GM20431 (cell line): ENCODE data around the gene MAVS.
"Not testable (repeated sequence)": the region's sequence is repeated elsewhere in the genome, so short reads cannot be mapped to it uniquely, and the experiment has no call there.

Source experiments
- in situ Hi-C: fragments of 300-500 bp; cut with MseI, MboI; formaldehyde crosslinking; loops from one replicate; pipeline ENCODE4 v1.15.0; 2020; ENCODE audit warnings: low sequenced_read_pairs; ENCODE audit not compliant: unreplicated experiment

Gene MAVS

GRCh38 chr20:3813848-3814581 is 32.6 kb upstream of the MAVS start:
- in situ Hi-C loops: no loop called here

GRCh38 chr20:3814928-3815495 is 31.6 kb upstream of the MAVS start:
- in situ Hi-C loops: no loop called here

- in situ Hi-C loops: no loop called here
These were observed 30.8 kb upstream of the MAVS start for GRCh38 chr20:3815703-3816315.

GRCh38 chr20:3818155-3819151 is 28.2 kb upstream of the MAVS start:
- in situ Hi-C loops: no loop called here

DNA sequence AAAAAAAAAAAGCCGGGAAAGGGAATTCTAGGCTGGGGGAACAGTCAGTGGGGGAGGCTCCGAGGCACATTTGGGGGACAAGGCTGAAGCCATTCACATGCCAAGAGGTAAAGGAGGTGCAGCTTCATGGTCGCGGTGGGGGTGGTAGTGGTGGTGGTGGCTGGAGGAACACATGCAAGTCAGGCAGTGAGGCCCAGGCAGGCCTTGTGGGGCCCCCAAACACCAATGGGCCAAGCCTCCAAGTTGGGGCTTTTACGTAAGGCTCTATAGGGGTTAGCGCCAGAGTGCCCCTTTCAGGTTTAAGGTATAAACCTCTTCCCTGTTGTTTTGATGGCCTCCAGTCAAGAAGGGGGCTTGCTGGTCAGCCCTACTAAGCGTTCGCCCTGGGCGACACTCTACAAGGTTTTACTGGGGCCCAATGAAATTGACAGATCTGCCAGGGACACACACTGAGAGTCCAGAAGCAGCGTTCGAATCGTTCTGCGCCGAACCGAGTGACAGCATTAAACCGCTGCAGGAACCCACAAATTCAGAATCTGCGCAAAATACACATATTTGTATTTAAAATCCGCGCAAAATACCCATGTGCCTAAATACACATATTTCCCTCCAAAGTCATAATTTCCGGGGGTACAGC is 27.1 kb upstream of the MAVS start:
- in situ Hi-C loops: no loop called here

DNA sequence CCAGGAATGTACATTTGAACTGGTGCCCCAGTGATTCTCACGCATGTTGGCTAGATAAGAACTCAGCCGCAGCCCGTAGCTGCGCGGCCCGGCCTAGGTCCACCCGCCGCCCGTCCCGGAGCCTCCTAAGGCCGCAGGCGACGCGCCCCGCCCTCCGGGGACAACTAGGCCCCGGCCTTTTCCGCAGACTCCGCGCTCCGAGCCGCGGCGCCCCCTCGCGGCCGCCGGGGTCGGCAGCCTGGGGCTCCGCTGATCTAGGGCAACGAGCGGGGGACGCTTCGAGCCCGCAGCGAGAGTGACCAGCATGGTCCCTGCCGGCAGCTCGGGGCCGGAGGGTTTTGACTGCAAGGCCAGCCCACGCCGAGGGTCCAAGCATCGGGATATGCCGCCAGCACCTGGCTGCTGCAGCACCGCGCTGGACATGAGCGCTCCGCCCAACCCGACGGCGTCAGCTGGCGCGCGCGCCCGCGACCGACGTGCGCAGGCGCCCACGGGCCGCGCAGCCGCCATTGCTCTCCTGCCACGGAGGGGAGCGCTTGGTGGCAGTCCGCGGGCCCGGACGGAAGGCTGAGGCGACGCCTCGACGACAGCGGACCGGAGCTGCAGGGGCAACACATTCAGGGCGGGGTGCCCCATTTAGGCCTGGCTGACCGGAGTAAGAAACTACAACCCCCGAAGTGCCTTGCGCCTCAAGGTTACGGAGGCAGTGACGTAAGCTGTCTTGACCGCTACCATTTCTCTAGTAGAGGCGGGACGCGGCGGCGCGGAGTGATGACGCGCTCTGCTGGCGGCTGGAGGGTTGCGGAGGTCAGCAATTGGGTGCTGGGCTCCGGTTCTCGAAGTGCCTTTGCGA is 26.4 kb upstream of the MAVS start, which contains the start of gene AP5S1:
Gene AP5S1 (plus strand): TSS at position 500 of the 853 bp plus-strand sequence. CDS start 1,571 bp downstream, outside the sequence.
- in situ Hi-C loops: no loop called here

GRCh38 chr20:3820901-3821727 is 25.5 kb upstream of the MAVS start:
- in situ Hi-C loops: no loop called here

- in situ Hi-C loops: no loop called here
These were observed 24.6 kb upstream of the MAVS start for GRCh38 chr20:3821996-3822395.

GRCh38 chr20:3823881-3824280 is 22.8 kb upstream of the MAVS start:
- in situ Hi-C loops: no loop called here

GRCh38 chr20:3825526-3825925 is 21.1 kb upstream of the MAVS start:
- in situ Hi-C loops: no loop called here

DNA sequence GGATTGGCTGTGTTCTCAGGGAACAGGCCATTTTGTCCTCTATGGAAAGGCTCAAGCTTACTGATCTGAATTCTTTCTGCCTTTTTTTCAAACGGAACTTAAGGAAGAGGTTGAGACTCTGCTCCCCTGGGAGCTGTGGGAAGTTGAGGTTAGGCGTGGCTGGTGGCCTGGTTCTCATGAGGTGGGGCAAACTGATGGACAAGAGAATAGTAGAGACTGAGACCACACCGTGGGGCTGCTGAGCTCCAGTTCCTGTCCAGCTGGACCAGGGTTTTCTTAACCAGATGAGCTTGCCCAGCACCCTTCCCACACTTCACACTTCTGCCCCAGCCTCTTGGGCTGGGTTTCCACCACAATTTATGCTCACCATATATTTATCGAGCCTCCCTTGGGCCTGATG is 20.2 kb upstream of the MAVS start:
- in situ Hi-C loops: no loop called here

DNA sequence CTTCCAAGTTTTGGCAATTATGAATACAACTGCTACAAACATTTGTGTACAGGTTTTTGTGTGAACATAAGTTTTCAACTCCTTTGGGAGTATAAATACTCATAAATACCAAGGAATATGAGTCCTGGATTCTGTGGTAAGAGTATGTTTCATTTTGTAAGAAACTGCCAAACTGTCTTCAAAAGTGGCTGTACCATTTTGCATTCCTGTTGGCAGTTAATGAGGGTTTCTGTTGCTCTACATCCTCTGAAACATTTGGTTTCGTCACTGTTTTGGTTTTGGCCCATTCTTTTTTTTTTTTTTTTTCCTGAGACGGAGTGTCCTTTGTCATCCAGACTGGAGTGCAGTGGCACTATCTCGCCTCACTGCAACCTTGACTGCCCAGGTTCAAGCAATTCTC is 17.8 kb upstream of the MAVS start:
- in situ Hi-C loops: no loop called here

- in situ Hi-C loops: not testable (repeated sequence)
These were observed 16.7 kb upstream of the MAVS start for GRCh38 chr20:3829891-3830290.

- in situ Hi-C loops: no loop called here
These were observed 10.5 kb upstream of the MAVS start for GRCh38 chr20:3836132-3836531.

- in situ Hi-C loops: no loop called here
These were observed 7.3 kb upstream of the MAVS start for GRCh38 chr20:3839328-3839727.

GRCh38 chr20:3840201-3840600 is 6.4 kb upstream of the MAVS start:
- in situ Hi-C loops: not testable (repeated sequence)

GRCh38 chr20:3842348-3842930 is 4.2 kb upstream of the MAVS start:
- in situ Hi-C loops: no loop called here

- in situ Hi-C loops: no loop called here
These were observed 3.1 kb upstream of the MAVS start for GRCh38 chr20:3843490-3843889.
